ENCODE data around the gene METAP1.
"Not testable (repeated sequence)": the region's sequence is repeated elsewhere in the genome, so short reads cannot be mapped to it uniquely, and the experiment has no call there.

The METAP1 gene

GRCh38 chr4:98967786-98968329 is 27.7 kb upstream of the METAP1 start:
- H3K4me1 ChIP-seq (ENCODE audit: control insufficient read depth, insufficient read depth, low read length, unreplicated experiment) = peaks cover 12% of the 10 kb centered on the region
- H3K4me3 ChIP-seq (ENCODE audit: low read depth, low read length) = no peak overlapping the region
- H3K36me3 ChIP-seq (ENCODE audit: insufficient read depth, low read length) = no peaks in the 10 kb centered on the region
- no peak overlapping the region for H2AFZ ChIP-seq (ENCODE audit: low read length, unreplicated experiment)
- H3K27ac ChIP-seq (ENCODE audit: low read depth, low read length) = no peak overlapping the region
- no peaks in the 10 kb centered on the region for H3K27me3 ChIP-seq (ENCODE audit: insufficient read depth, low read length)
- H3K79me2 ChIP-seq (ENCODE audit: control insufficient read depth, insufficient read depth, low read length, unreplicated experiment) = no peaks in the 10 kb centered on the region

- Histone ChIP-seq H3K4me3 (ENCODE audit: low read depth, low read length) (no peak overlapping the region), H3K27me3 (ENCODE audit: insufficient read depth, low read length) (no peaks in the 10 kb centered on the region), H3K79me2 (ENCODE audit: control insufficient read depth, insufficient read depth, low read length, unreplicated experiment) (no peaks in the 10 kb centered on the region), H3K36me3 (ENCODE audit: insufficient read depth, low read length) (no peaks in the 10 kb centered on the region), H2AFZ (ENCODE audit: low read length, unreplicated experiment) (peak overlapping the region; percentile 13), H3K27ac (ENCODE audit: low read depth, low read length) (no peak overlapping the region), H3K4me1 (ENCODE audit: control insufficient read depth, insufficient read depth, low read length, unreplicated experiment) (no peaks in the 10 kb centered on the region)
Measured at GRCh38 chr4:98969878-98970785, 25.4 kb upstream of the METAP1 start.

- no peak overlapping the region for H3K27ac ChIP-seq (ENCODE audit: low read depth, low read length)
- H3K36me3 ChIP-seq (ENCODE audit: insufficient read depth, low read length) = no peaks in the 10 kb centered on the region
- H3K79me2 ChIP-seq (ENCODE audit: control insufficient read depth, insufficient read depth, low read length, unreplicated experiment) = no peaks in the 10 kb centered on the region
- no peak overlapping the region for H3K4me3 ChIP-seq (ENCODE audit: low read depth, low read length)
- H3K27me3 ChIP-seq (ENCODE audit: insufficient read depth, low read length) = no peaks in the 10 kb centered on the region
- peaks cover 7% of the 10 kb centered on the region for H3K4me1 ChIP-seq (ENCODE audit: control insufficient read depth, insufficient read depth, low read length, unreplicated experiment)
- no peak overlapping the region for H2AFZ ChIP-seq (ENCODE audit: low read length, unreplicated experiment)
Measured at GRCh38 chr4:98976716-98977115, 18.8 kb upstream of the METAP1 start.

GRCh38 chr4:98977557-98977956 is 18.0 kb upstream of the METAP1 start:
- H3K27me3 ChIP-seq (ENCODE audit: insufficient read depth, low read length) = no peaks in the 10 kb centered on the region
- H3K36me3 ChIP-seq (ENCODE audit: insufficient read depth, low read length) = no peaks in the 10 kb centered on the region
- H3K27ac ChIP-seq (ENCODE audit: low read depth, low read length) = no peak overlapping the region
- no peaks in the 10 kb centered on the region for H3K79me2 ChIP-seq (ENCODE audit: control insufficient read depth, insufficient read depth, low read length, unreplicated experiment)
- no peak overlapping the region for H3K4me3 ChIP-seq (ENCODE audit: low read depth, low read length)
- no peak overlapping the region for H2AFZ ChIP-seq (ENCODE audit: low read length, unreplicated experiment)
- H3K4me1 ChIP-seq (ENCODE audit: control insufficient read depth, insufficient read depth, low read length, unreplicated experiment) = peaks cover 7% of the 10 kb centered on the region

- Histone ChIP-seq H2AFZ (ENCODE audit: low read length, unreplicated experiment) (no peak overlapping the region), H3K27ac (ENCODE audit: low read depth, low read length) (no peak overlapping the region), H3K4me3 (ENCODE audit: low read depth, low read length) (no peak overlapping the region), H3K27me3 (ENCODE audit: insufficient read depth, low read length) (no peaks in the 10 kb centered on the region), H3K36me3 (ENCODE audit: insufficient read depth, low read length) (no peaks in the 10 kb centered on the region), H3K79me2 (ENCODE audit: control insufficient read depth, insufficient read depth, low read length, unreplicated experiment) (no peaks in the 10 kb centered on the region), H3K4me1 (ENCODE audit: control insufficient read depth, insufficient read depth, low read length, unreplicated experiment) (no peaks in the 10 kb centered on the region)
Measured at GRCh38 chr4:98987720-98988119, 7.8 kb upstream of the METAP1 start.

GRCh38 chr4:98992835-98993234 is 2.7 kb upstream of the METAP1 start:
- peaks cover 23% of the 10 kb centered on the region for H3K79me2 ChIP-seq (ENCODE audit: control insufficient read depth, insufficient read depth, low read length, unreplicated experiment)
- H3K27ac ChIP-seq (ENCODE audit: low read depth, low read length); H2AFZ ChIP-seq (ENCODE audit: low read length, unreplicated experiment); H3K4me1 ChIP-seq (ENCODE audit: control insufficient read depth, insufficient read depth, low read length, unreplicated experiment); H3K27me3 ChIP-seq (ENCODE audit: insufficient read depth, low read length); H3K36me3 ChIP-seq (ENCODE audit: insufficient read depth, low read length); H3K4me3 ChIP-seq (ENCODE audit: low read depth, low read length): not testable (repeated sequence)

- Histone ChIP-seq H2AFZ (ENCODE audit: low read length, unreplicated experiment) (no peak overlapping the region), H3K36me3 (ENCODE audit: insufficient read depth, low read length) (no peaks in the 10 kb centered on the region)
Measured at GRCh38 chr4:98993419-98994071, 2.0 kb upstream of the METAP1 start.

GRCh38 chr4:98994474-98995182 is 893 bp upstream of the METAP1 start:
- Histone ChIP-seq H2AFZ (ENCODE audit: low read length, unreplicated experiment) (peak overlapping the region; percentile 79), H3K4me1 (ENCODE audit: control insufficient read depth, insufficient read depth, low read length, unreplicated experiment) (peaks cover 3% of the 10 kb centered on the region), H3K79me2 (ENCODE audit: control insufficient read depth, insufficient read depth, low read length, unreplicated experiment) (peaks cover 40% of the 10 kb centered on the region), H3K27me3 (ENCODE audit: insufficient read depth, low read length) (no peaks in the 10 kb centered on the region), H3K27ac (ENCODE audit: low read depth, low read length) (peak overlapping the region; percentile 51), H3K4me3 (ENCODE audit: low read depth, low read length) (peak overlapping the region; percentile 74), H3K36me3 (ENCODE audit: insufficient read depth, low read length) (no peaks in the 10 kb centered on the region)

More at GRCh38 chr4:98993419-98994071, 2.0 kb upstream of the METAP1 start:
- no peak overlapping the region for H3K27ac ChIP-seq (ENCODE audit: low read depth, low read length)
- H3K4me3 ChIP-seq (ENCODE audit: low read depth, low read length) = no peak overlapping the region
- peaks cover 29% of the 10 kb centered on the region for H3K79me2 ChIP-seq (ENCODE audit: control insufficient read depth, insufficient read depth, low read length, unreplicated experiment)
- H3K4me1 ChIP-seq (ENCODE audit: control insufficient read depth, insufficient read depth, low read length, unreplicated experiment) = peaks cover 3% of the 10 kb centered on the region
- H3K27me3 ChIP-seq (ENCODE audit: insufficient read depth, low read length) = no peaks in the 10 kb centered on the region

GRCh38 chr4:98996056-98996764 is 689 bp downstream of the METAP1 start:
- peak overlapping the region; percentile 75 for H3K4me3 ChIP-seq (ENCODE audit: low read depth, low read length)
- H3K27me3 ChIP-seq (ENCODE audit: insufficient read depth, low read length) = no peaks in the 10 kb centered on the region
- peak overlapping the region; percentile 95 for H2AFZ ChIP-seq (ENCODE audit: low read length, unreplicated experiment)
- no peaks in the 10 kb centered on the region for H3K36me3 ChIP-seq (ENCODE audit: insufficient read depth, low read length)
- H3K79me2 ChIP-seq (ENCODE audit: control insufficient read depth, insufficient read depth, low read length, unreplicated experiment) = peaks cover 55% of the 10 kb centered on the region
- peaks cover 3% of the 10 kb centered on the region for H3K4me1 ChIP-seq (ENCODE audit: control insufficient read depth, insufficient read depth, low read length, unreplicated experiment)
- H3K27ac ChIP-seq (ENCODE audit: low read depth, low read length) = 0 out of 2 replicates have a peak overlapping the region, but pooled peaks have one; percentile 30

GRCh38 chr4:98996765-98997068 is 1.2 kb downstream of the METAP1 start:
- no peaks in the 10 kb centered on the region for H3K27me3 ChIP-seq (ENCODE audit: insufficient read depth, low read length)
- H3K27ac ChIP-seq (ENCODE audit: low read depth, low read length) = no peak overlapping the region
- H3K4me1 ChIP-seq (ENCODE audit: control insufficient read depth, insufficient read depth, low read length, unreplicated experiment) = peaks cover 3% of the 10 kb centered on the region
- peaks cover 60% of the 10 kb centered on the region for H3K79me2 ChIP-seq (ENCODE audit: control insufficient read depth, insufficient read depth, low read length, unreplicated experiment)
- no peaks in the 10 kb centered on the region for H3K36me3 ChIP-seq (ENCODE audit: insufficient read depth, low read length)
- no peak overlapping the region for H2AFZ ChIP-seq (ENCODE audit: low read length, unreplicated experiment)
- H3K4me3 ChIP-seq (ENCODE audit: low read depth, low read length) = peak overlapping the region; percentile 75
